GM19351 (cell line): ENCODE results near the gene CDC42BPG.

ENCODE experiments used
- ATAC-seq: cut with Tn5 transposase; IDR thresholded peaks from one replicate; pipeline ENCODE4 v1.9.1; 2021; ENCODE audit warnings: mild to moderate bottlenecking, moderate library complexity; ENCODE audit not compliant: unreplicated experiment

Gene CDC42BPG

GRCh38 chr11:64864473-64865285 lies 20.2 kb upstream of the CDC42BPG start:
- no peak for ATAC-seq

- no peak for ATAC-seq
These were observed 19.7 kb upstream of the CDC42BPG start for GRCh38 chr11:64864135-64864472.

DNA sequence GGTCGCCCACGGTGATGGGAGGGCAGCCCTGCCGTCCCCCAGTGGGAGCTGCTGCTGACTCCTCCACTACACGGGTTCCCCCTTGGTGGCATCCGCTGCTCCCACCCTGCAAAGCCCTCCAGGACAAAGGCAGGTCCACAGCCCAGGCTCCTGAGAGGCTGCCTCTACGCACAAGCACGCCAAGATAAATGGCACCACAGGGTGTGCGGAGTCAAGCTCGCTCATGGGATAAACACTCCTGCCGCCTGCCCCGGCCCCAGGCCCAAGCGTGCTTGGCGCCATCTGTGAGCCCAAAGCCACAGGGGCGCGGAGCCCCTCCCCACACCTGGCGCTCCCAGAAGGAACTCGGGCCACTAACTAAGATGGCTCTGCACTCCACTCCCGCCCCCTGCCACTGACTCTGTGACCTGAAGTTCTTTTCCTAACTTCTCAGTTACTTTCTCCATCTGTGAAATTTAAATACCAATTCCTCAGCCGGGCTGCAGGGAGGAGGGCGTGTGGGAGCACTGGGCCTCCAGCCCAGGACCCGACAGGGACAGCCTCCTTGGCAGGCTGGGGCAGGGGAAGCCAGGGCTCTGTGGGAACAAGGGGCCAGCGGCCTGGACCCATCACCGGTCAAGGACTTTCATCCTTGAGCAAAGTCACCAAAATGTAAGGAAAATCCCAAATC lies 19.1 kb upstream of the CDC42BPG start:
- no peak for ATAC-seq

- no peak for ATAC-seq
These were observed 18.5 kb upstream of the CDC42BPG start for GRCh38 chr11:64862987-64863390.

DNA sequence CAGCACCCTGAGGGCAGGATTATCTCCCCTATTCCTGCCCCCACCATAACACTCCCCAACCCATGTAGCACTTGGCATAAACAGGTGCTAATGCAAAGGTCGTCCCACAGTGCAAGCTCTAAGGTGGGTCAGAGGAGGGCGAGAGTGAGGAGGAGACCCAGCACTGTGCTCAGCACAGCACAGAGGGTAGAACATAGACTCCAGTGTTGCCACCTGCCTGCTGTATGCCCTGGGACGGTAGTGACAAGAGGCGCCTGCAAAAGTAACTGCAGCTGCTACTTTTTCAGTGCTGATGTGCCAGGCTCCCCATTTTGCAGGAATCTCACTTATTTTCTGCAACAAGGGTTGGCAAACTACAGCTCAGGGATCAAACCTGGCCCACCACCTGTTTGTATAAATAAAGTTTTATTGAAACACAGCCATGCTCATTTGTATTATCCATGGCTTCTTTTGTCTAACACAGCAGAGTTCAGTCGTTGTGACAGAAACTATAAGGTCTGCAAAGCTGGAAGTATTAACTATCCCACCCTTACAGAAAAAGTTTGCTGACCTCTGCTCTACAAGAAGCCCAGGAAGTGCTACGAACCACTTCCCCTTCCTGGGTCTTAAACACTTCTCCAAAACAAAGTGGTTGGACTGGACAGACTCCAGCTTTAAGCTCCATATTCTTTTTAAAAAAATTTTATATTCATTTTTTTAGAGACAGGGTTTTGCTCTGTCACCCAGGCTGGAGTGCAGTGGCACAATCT lies 16.9 kb upstream of the CDC42BPG start:
- no peak for ATAC-seq

GRCh38 chr11:64859542-64860414 lies 15.3 kb upstream of the CDC42BPG start:
- peak; percentile 86 for ATAC-seq

DNA sequence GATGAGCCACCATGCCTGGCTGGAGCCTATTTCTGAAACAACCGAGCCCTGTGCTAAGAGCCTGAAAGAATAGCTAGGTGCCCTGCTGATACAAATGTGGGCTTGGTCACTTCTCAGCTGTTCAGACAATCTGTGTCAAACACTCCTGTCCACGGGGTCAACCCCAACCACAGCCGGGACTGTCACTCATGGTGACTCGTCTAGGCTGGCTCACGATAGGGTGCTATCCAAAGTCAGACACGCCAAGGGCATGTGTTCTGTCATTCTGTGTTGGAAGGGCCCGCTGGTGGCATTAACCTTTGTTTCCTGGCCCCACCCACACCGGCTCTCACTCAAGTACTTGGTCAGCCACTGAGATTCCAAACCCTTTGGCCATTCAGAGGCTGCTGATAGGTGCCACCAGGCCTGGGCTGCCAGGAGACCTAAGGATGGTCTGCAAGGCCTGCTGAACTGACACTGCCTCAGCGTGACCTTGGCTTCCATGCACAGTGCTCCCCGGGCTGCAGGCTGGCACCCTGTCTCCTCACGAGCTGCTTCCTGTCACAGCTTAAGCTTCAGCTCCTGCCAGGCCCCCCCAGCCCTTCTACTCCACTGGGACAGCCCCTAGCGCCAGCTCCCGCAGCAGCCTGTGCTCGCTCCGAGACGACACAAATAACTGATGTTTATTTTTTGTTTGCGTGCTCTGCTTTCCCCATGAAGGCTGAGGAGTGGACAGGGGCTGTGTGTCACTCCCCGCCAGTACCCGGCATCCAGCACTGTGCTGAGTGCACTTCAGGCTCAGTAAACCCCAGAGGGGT lies 14.2 kb upstream of the CDC42BPG start:
- ATAC-seq, result no peak

DNA sequence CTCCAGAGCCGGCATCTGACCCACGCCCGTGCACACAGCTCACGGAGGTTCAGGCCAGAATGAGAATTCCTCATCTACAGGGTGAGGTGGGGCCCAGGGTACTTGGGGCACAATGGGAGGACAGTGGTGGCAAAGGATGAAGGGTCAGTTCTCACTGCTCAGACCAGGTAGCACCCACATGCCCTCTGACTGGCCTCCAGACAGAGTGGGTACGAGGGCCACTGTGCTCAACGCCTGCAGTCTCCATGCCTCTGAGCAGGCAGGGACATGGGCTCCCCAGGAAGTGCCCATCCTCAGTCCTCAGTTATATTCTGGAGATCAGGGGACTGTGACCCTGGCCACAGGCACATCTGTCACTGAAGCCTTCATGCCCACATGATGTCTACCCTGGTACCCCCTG lies 13.0 kb upstream of the CDC42BPG start:
- no peak for ATAC-seq

DNA sequence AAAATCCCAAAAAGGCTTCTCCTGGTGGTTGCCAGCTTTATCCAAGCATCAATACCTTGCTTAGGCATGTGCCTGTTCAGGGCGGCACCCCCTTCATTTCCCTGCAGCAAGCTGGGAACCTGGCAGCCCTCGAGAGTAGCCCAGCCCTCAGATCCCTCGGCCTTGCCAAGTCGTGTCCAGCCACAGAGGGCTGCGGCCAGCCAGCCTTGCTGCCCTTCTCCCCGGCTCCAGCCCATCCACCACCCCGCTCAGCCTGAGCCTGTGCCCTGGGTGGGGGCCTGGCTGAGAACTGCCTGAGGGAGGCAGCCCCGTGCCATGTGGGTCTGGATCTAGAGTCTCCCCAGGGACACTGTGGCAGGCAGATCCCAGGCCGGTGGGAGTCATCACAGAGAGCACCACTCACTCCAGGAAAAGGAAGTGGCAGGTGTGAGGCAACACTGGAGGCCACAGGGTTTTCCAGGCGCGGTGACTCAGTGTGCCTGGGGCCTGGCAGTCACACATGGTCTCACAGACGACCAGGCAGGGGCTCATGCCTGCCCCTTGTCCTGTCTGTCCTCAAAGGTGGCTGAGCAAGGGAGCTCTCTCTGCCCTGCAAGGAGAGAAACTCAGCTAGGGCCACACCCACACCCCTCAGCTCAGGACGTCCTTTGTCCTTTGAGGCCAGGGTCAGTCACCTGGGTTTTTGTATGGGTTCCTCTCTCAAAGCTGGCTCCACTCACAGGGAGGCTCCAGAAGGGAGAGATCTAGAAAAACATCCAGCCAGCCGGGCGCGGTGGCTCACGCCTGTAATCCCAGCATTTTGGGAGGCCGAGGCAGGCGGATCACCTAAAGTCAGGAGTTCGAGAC lies 12.2 kb upstream of the CDC42BPG start:
- ATAC-seq, result no peak

- no peak for ATAC-seq
These were observed 11.3 kb upstream of the CDC42BPG start for GRCh38 chr11:64855596-64856304.

GRCh38 chr11:64854534-64855502 lies 10.4 kb upstream of the CDC42BPG start:
- no peak for ATAC-seq

DNA sequence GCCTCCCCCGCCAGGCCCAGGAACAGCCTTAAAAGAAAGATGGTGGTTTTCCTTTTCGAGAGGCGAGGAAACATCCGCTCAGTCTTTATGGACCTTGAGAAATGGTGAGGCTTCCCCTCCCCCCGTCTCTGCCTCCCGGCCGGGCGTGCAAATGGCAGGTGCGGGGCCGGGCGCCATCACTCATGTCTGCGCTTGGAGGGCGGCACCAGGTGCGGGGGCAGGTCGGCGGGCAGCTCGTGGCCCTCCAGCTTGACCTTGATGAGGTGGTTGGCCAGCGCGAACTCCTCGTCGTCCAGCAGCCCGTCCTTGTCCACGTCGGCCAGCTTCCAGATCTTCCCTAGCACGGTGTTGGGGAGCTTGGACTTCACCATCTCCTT lies 9.7 kb upstream of the CDC42BPG start:
- ATAC-seq, result no peak

DNA sequence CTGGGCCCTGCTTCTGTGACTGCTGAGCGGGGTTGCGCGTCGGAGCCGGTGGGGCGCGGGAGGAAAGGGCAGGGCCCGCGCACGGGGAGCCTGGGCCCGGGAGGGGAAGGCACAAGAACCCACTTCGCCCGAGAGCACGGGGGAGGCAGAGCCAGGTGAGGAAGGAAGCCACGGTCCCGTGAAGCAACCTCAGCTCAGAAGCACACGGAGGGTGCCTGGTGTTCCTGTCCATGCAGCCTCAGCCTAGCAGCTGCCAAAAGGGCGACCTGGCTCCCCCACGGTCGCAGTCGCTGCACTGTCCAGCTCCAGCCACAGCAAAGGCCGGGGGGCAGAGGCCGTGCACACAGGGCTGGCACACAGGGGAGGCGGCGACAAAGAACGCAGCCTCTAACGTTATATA lies 9.3 kb upstream of the CDC42BPG start:
- ATAC-seq, result no peak

- ATAC-seq, result no peak
These were observed 8.5 kb upstream of the CDC42BPG start for GRCh38 chr11:64852804-64853509.

GRCh38 chr11:64851831-64852351 lies 7.4 kb upstream of the CDC42BPG start:
- ATAC-seq, result no peak

- ATAC-seq, result peak; percentile 74
These were observed 6.6 kb upstream of the CDC42BPG start for GRCh38 chr11:64850979-64851567.
